Calu3 (cell line): ENCODE data around the gene STK17A. TPM values are rescaled to one million over a fixed set of nuclear protein-coding genes. Genes with fewer than 3 reads are reported as not detected.

Experiments used
- BruUV-seq: library from RNA; stranded (reverse); fragments of 400-500 nt; replicated peaks from 2 replicates; lab custom pipeline; 2021; lab: Mats Ljungman, UMichigan
- CTCF ChIA-PET: fragments of 300-600 bp; sonication (Branson Sonifier 250); formaldehyde crosslinking; loops from one replicate; lab custom pipeline; 2022; ENCODE audit warnings: antibody characterized with exemption; lab: Charles Lee
- DNase-seq: peaks from one replicate; pipeline ENCODE4 v3.0.0; 2022
- H3K27ac Mint-ChIP-seq: one replicate; pipeline ENCODE4 v1.8.0; 2022; ENCODE audit warnings: mixed read lengths; ENCODE audit not compliant: unreplicated experiment
- H3K27me3 Mint-ChIP-seq: one replicate; pipeline ENCODE4 v1.8.0; 2022; ENCODE audit warnings: mixed read lengths; ENCODE audit not compliant: unreplicated experiment
- H3K36me3 Mint-ChIP-seq: one replicate; pipeline ENCODE4 v1.8.0; 2022; ENCODE audit warnings: mild to moderate bottlenecking, moderate library complexity, mixed read lengths; ENCODE audit not compliant: insufficient read depth, unreplicated experiment
- H3K4me1 Mint-ChIP-seq: one replicate; pipeline ENCODE4 v1.8.0; 2022; ENCODE audit warnings: mild to moderate bottlenecking, low read depth, mixed read lengths; ENCODE audit not compliant: unreplicated experiment
- H3K4me3 Mint-ChIP-seq: one replicate; pipeline ENCODE4 v1.8.0; 2022; ENCODE audit warnings: mild to moderate bottlenecking, low read depth, moderate library complexity, mixed read lengths; ENCODE audit not compliant: unreplicated experiment
- H3K9me3 Mint-ChIP-seq: one replicate; pipeline ENCODE4 v1.8.0; 2022; ENCODE audit warnings: low read depth, mixed read lengths; ENCODE audit not compliant: unreplicated experiment
- intact Hi-C: fragments of 100-400 bp; cut with micrococcal nuclease; formaldehyde crosslinking; loops from one replicate; pipeline ENCODE4 v1.10.0; 2022; ENCODE audit not compliant: unreplicated experiment
- total RNA-seq: library from RNA; stranded (reverse); gene quantifications from 2 replicates; pipeline ENCODE4 v1.2.3, GENCODE V29; 2022
- TF ChIP-seq, protein P1 (sequence below): fragments of 200-600 bp; IDR thresholded peaks from one replicate; pipeline ENCODE4 v1.8.0; 2022; ENCODE audit warnings: antibody characterized with exemption; ENCODE audit not compliant: unreplicated experiment

STK17A gene
- total RNA-seq, 1 experiment from 2014 or later, result 53.5 TPM

GRCh38 chr7:43674559-43675436 lies 91.9 kb downstream of the STK17A start:
- BruUV-seq, result TSS peak; percentile 84
- TF ChIP-seq, protein P1, sequence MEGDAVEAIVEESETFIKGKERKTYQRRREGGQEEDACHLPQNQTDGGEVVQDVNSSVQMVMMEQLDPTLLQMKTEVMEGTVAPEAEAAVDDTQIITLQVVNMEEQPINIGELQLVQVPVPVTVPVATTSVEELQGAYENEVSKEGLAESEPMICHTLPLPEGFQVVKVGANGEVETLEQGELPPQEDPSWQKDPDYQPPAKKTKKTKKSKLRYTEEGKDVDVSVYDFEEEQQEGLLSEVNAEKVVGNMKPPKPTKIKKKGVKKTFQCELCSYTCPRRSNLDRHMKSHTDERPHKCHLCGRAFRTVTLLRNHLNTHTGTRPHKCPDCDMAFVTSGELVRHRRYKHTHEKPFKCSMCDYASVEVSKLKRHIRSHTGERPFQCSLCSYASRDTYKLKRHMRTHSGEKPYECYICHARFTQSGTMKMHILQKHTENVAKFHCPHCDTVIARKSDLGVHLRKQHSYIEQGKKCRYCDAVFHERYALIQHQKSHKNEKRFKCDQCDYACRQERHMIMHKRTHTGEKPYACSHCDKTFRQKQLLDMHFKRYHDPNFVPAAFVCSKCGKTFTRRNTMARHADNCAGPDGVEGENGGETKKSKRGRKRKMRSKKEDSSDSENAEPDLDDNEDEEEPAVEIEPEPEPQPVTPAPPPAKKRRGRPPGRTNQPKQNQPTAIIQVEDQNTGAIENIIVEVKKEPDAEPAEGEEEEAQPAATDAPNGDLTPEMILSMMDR, result no peak
- intact Hi-C loops, result loop anchor here (1.0 to 2.0 kb wide), 2 partner anchors 15 to 26 kb away; no protein-coding TSS in a partner anchor
- CTCF ChIA-PET, result interaction anchor here (0.8 to 2.3 kb wide), 3 partner anchors 25 to 92 kb away, joined by 3 to 7 read pairs (median 4); partner anchors contain the start of gene STK17A
- H3K9me3 Mint-ChIP-seq, result peaks cover 14% of the 10 kb centered on the region
- H3K27ac Mint-ChIP-seq, result peak overlapping the region; percentile 98
- no peaks in the 10 kb centered on the region for H3K27me3 Mint-ChIP-seq
- peak overlapping the region; percentile 34 for H3K4me3 Mint-ChIP-seq
- peaks cover 33% of the 10 kb centered on the region for H3K36me3 Mint-ChIP-seq
- DNase-seq, result peak; percentile 40
- peaks cover 44% of the 10 kb centered on the region for H3K4me1 Mint-ChIP-seq

Other genes with a start within 250 kb of the STK17A start
- gene COA1, start 146.4 kb downstream of the STK17A start, total RNA-seq, result 101 and 109 TPM in 2 replicates
- 29.8 and 36.4 TPM in 2 replicates for gene BLVRA, start 175.6 kb downstream of the STK17A start, total RNA-seq